ENCODE measurements around the gene TTC19.

GRCh38 chr17:15966183-15966878, 33.3 kb upstream of the TTC19 start:
- TF ChIP-seq CTCF (conservative IDR thresholded peaks at IDR 0.05; ENCODE audit: low read length) (no peak), EZH2phosphoT487 (IDR thresholded peaks at IDR 0.05; ENCODE audit: borderline replicate concordance) (no peak)

Measured in Loucy (cell line).